K562 (cell line): ENCODE results near the gene MKS1. TPM values are rescaled to one million over a fixed set of nuclear protein-coding genes. Genes with fewer than 3 reads are reported as not detected.

Experiments used
- CHD1 ChIP-seq: fragments of 200-600 bp; sonication (generic); IDR thresholded peaks from one replicate; pipeline ENCODE4 v1.6.1; 2012; ENCODE audit warnings: mild to moderate bottlenecking, moderate library complexity, low read length, inconsistent platforms
- FOXK1 ChIP-seq: sonication (generic); formaldehyde crosslinking; IDR thresholded peaks from 2 replicates; pipeline ENCODE4 v1.8.0; 2022; ENCODE audit warnings: missing genetic modification reagents, mild to moderate bottlenecking, borderline replicate concordance
- HDGF ChIP-seq: fragments of 450-650 bp; IDR thresholded peaks from 2 replicates; pipeline ENCODE4 v1.6.1; 2016
- HEY1 ChIP-seq: fragments of 250-450 bp; sonication (Bioruptor Pico); IDR thresholded peaks from 2 replicates; pipeline ENCODE4 v1.5.0; 2020; ENCODE audit warnings: mild to moderate bottlenecking, moderate library complexity, borderline replicate concordance
- KLF13 ChIP-seq: fragments of 450-650 bp; IDR thresholded peaks from 2 replicates; pipeline ENCODE4 v1.6.1; 2016; ENCODE audit warnings: missing genetic modification characterization, low read depth, mild to moderate bottlenecking, missing compliant biosample characterization, moderate library complexity, borderline replicate concordance
- PRMT5 ChIP-seq: sonication (generic); formaldehyde crosslinking; IDR thresholded peaks from 2 replicates; pipeline ENCODE4 v1.5.0; 2020; ENCODE audit warnings: missing genetic modification reagents
- PTRF ChIP-seq: fragments of 450-650 bp; IDR thresholded peaks from 2 replicates; pipeline ENCODE4 v1.6.1; 2016; ENCODE audit warnings: mild to moderate bottlenecking, missing genetic modification characterization, missing compliant biosample characterization
- RBBP5 ChIP-seq: fragments of 200-600 bp; sonication (generic); IDR thresholded peaks from 2 replicates; pipeline ENCODE4 v1.6.1; 2012; ENCODE audit warnings: borderline replicate concordance, mild to moderate bottlenecking, low read length, control low read depth, inconsistent platforms; ENCODE audit not compliant: insufficient read depth, poor library complexity, severe bottlenecking
- SIN3A ChIP-seq, 2 experiments: fragments of 150-350 bp in 1 of 2; IDR thresholded peaks; 2 replicates each; pipeline ENCODE4 v1.6.1; 2011 to 2016; ENCODE audit warnings: borderline replicate concordance in 2 of 2, low read depth in 2 of 2, low read length in 2 of 2, mild to moderate bottlenecking in 2 of 2, moderate library complexity in 2 of 2; ENCODE audit not compliant: control insufficient read depth in 1 of 2
- SMARCE1 ChIP-seq: fragments of 450-650 bp; IDR thresholded peaks from 2 replicates; pipeline ENCODE4 v1.7.1; 2016; ENCODE audit warnings: mild to moderate bottlenecking
- polyA plus RNA-seq, 8 experiments: library from polyadenylated mRNA; depleted of rRNA in 4 of 8; stranded (reverse) in 5 of 8; unstranded in 3 of 8; fragments of >200 nt; fragmentation: Nextera tagmentation in 2 of 8; fragmentation: Illumina TruSeq in 1 of 8; extraction: Ambion mirVana in 2 of 8; extraction: Trizol in 1 of 8; gene quantifications; 2 replicates each; pipeline versions ENCODE4 v1.2.1 to v1.2.3, GENCODE V29; 2011 to 2014; ENCODE audit warnings: inconsistent platforms in 1 of 8, missing spikeins in 1 of 8
- total RNA-seq, 7 experiments: library from RNA; depleted of rRNA in 6 of 7; stranded (reverse); fragments of >200 nt in 6 of 7; fragmentation: Illumina TruSeq in 2 of 7; extraction: Trizol in 2 of 7; gene quantifications; 2 replicates each; pipeline versions ENCODE4 v1.2.1 to v1.2.3, GENCODE V29; 2011 to 2021; ENCODE audit warnings: low replicate concordance in 1 of 7
- TF ChIP-seq, protein P1 (sequence below): fragments of 250-450 bp; sonication (Bioruptor Pico); IDR thresholded peaks from 2 replicates; pipeline ENCODE4 v1.8.0; 2022; ENCODE audit warnings: inconsistent platforms, mild to moderate bottlenecking, moderate library complexity, borderline replicate concordance
- TF ChIP-seq, protein P2 (sequence below): conservative IDR thresholded peaks from 2 replicates; pipeline ENCODE4 v1.6.1; 2011; ENCODE audit warnings: low read depth, mild to moderate bottlenecking, low read length; ENCODE audit not compliant: control insufficient read depth
- TF ChIP-seq, protein P3 (sequence below): IDR thresholded peaks from 2 replicates; pipeline ENCODE4 v1.6.1; 2011; ENCODE audit not compliant: insufficient read length; ENCODE audit errors: extremely low read depth
- TF ChIP-seq, protein P4 (sequence below): sonication (generic); formaldehyde crosslinking; IDR thresholded peaks from 2 replicates; pipeline ENCODE4 v1.8.1; 2023; ENCODE audit warnings: mild to moderate bottlenecking, missing genetic modification reagents, moderate library complexity
- TF ChIP-seq, protein P5 (sequence below): sonication (generic); IDR thresholded peaks from 2 replicates; pipeline ENCODE4 v1.6.1; 2016
- TF ChIP-seq, protein P6 (sequence below): fragments of 450-650 bp; IDR thresholded peaks from one replicate; pipeline ENCODE4 v1.6.1; 2018; ENCODE audit warnings: mild to moderate bottlenecking, moderate library complexity; ENCODE audit not compliant: partially characterized antibody
- TF ChIP-seq, protein P7 (sequence below): IDR thresholded peaks from 2 replicates; pipeline ENCODE4 v1.6.1; 2014; ENCODE audit warnings: antibody characterized with exemption

MKS1 gene
- total and polyA plus RNA-seq, 9 of the 15 experiments (the other 6 are each of a cell fraction or from before 2014, with no cell fraction given), result 16.3 to 31.0 (median 25.9) TPM

DNA sequence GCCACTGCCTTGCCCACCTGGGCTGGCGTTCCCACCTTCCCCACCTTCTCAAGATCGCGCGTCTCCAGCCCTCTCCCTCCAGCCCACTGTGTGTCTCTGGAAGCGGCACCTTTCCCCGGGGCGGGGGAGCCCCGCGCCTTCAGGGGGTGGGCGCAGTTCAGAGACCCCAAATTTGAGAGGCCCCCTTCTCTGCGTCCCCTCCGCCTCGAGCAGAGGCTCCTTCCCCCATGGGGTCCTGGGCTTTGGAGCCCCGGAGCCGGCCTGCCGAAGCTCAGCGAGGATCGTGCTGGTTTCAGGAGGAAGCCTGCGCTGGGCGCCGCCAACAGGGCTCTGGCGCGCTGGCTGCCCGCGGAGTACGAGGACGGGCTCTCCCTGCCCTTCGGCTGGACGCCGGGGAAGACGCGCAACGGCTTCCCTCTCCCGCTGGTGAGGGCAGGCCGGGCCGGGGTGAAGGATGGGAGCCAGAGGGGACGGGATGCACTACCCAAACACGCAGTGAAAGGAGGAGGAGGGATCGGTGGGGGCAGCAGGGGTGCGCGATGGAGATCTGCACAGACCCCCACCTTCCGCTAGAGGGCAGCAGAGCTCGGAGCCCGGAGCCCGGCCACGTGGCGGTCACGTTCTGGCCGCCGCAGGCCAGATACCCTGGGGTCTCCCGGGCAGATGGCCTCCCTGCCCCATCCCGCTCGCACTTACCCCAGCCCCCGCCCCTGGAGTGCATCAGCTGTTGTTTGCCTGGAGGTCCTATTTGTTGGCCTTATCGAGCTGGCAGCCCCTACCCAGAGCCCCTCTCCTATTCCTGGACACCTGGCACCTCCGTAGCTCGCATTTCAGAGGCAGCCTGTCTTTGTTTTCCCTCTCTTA, 30.4 kb upstream of the MKS1 start (continued):
- TF ChIP-seq, protein P1, sequence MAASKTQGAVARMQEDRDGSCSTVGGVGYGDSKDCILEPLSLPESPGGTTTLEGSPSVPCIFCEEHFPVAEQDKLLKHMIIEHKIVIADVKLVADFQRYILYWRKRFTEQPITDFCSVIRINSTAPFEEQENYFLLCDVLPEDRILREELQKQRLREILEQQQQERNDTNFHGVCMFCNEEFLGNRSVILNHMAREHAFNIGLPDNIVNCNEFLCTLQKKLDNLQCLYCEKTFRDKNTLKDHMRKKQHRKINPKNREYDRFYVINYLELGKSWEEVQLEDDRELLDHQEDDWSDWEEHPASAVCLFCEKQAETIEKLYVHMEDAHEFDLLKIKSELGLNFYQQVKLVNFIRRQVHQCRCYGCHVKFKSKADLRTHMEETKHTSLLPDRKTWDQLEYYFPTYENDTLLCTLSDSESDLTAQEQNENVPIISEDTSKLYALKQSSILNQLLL (CRISPR knock-in tag), result no peak
- TF ChIP-seq FOXK1 (CRISPR knock-in tag) (peak; percentile 88; the same call in 1 of the 2 replicates), PTRF (tag) (no peak), RBBP5 (no peak), HEY1 (CRISPR knock-in tag) (no peak), SIN3A (IDR thresholded peaks at IDR 0.05; ENCODE audit: borderline replicate concordance in 2 of 2, control insufficient read depth in 1 of 2, low read depth in 2 of 2, low read length in 2 of 2) (no peak), PRMT5 (no peak), HDGF (no peak), KLF13 (tag) (no peak), CHD1 (no peak), SMARCE1 (no peak)
- TF ChIP-seq, protein P2, sequence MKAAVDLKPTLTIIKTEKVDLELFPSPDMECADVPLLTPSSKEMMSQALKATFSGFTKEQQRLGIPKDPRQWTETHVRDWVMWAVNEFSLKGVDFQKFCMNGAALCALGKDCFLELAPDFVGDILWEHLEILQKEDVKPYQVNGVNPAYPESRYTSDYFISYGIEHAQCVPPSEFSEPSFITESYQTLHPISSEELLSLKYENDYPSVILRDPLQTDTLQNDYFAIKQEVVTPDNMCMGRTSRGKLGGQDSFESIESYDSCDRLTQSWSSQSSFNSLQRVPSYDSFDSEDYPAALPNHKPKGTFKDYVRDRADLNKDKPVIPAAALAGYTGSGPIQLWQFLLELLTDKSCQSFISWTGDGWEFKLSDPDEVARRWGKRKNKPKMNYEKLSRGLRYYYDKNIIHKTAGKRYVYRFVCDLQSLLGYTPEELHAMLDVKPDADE, result no peak
- TF ChIP-seq, protein P3, sequence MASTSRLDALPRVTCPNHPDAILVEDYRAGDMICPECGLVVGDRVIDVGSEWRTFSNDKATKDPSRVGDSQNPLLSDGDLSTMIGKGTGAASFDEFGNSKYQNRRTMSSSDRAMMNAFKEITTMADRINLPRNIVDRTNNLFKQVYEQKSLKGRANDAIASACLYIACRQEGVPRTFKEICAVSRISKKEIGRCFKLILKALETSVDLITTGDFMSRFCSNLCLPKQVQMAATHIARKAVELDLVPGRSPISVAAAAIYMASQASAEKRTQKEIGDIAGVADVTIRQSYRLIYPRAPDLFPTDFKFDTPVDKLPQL, result no peak
- TF ChIP-seq, protein P4, sequence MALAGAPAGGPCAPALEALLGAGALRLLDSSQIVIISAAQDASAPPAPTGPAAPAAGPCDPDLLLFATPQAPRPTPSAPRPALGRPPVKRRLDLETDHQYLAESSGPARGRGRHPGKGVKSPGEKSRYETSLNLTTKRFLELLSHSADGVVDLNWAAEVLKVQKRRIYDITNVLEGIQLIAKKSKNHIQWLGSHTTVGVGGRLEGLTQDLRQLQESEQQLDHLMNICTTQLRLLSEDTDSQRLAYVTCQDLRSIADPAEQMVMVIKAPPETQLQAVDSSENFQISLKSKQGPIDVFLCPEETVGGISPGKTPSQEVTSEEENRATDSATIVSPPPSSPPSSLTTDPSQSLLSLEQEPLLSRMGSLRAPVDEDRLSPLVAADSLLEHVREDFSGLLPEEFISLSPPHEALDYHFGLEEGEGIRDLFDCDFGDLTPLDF (CRISPR knock-in tag), result no peak
- TF ChIP-seq, protein P5, sequence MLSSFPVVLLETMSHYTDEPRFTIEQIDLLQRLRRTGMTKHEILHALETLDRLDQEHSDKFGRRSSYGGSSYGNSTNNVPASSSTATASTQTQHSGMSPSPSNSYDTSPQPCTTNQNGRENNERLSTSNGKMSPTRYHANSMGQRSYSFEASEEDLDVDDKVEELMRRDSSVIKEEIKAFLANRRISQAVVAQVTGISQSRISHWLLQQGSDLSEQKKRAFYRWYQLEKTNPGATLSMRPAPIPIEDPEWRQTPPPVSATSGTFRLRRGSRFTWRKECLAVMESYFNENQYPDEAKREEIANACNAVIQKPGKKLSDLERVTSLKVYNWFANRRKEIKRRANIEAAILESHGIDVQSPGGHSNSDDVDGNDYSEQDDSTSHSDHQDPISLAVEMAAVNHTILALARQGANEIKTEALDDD, result no peak
- TF ChIP-seq, protein P6, sequence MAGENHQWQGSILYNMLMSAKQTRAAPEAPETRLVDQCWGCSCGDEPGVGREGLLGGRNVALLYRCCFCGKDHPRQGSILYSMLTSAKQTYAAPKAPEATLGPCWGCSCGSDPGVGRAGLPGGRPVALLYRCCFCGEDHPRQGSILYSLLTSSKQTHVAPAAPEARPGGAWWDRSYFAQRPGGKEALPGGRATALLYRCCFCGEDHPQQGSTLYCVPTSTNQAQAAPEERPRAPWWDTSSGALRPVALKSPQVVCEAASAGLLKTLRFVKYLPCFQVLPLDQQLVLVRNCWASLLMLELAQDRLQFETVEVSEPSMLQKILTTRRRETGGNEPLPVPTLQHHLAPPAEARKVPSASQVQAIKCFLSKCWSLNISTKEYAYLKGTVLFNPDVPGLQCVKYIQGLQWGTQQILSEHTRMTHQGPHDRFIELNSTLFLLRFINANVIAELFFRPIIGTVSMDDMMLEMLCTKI, result no peak
- TF ChIP-seq, protein P7, sequence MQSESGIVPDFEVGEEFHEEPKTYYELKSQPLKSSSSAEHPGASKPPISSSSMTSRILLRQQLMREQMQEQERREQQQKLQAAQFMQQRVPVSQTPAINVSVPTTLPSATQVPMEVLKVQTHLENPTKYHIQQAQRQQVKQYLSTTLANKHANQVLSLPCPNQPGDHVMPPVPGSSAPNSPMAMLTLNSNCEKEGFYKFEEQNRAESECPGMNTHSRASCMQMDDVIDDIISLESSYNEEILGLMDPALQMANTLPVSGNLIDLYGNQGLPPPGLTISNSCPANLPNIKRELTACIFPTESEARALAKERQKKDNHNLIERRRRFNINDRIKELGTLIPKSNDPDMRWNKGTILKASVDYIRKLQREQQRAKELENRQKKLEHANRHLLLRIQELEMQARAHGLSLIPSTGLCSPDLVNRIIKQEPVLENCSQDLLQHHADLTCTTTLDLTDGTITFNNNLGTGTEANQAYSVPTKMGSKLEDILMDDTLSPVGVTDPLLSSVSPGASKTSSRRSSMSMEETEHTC, result peak; percentile 66; the same call in 1 of the 2 replicates
